ENCODE results near the gene DNER.
"Not testable (repeated sequence)": the region's sequence is repeated elsewhere in the genome, so short reads cannot be mapped to it uniquely, and the experiment has no call there.

Gene DNER

GRCh38 chr2:229511524-229511923 lies 202.8 kb downstream of the DNER start:
- TF ChIP-seq CTCF (conservative IDR thresholded peaks at IDR 0.05; ENCODE audit: low read depth), result no peak
- POLR2A ChIA-PET (ENCODE audit: low non-redundant PET), result no interaction called here
- no peak overlapping the region for H3K27ac ChIP-seq
- DNase-seq (ENCODE audit: low spot score), result no peak
- CTCF ChIA-PET, result no interaction called here

GRCh38 chr2:229506699-229507098 lies 207.7 kb downstream of the DNER start:
- CTCF ChIA-PET; POLR2A ChIA-PET (ENCODE audit: low non-redundant PET); DNase-seq (ENCODE audit: low spot score); H3K27ac ChIP-seq: not testable (repeated sequence)

- POLR2A ChIA-PET (ENCODE audit: low non-redundant PET), result no interaction called here
- no peak for DNase-seq (ENCODE audit: low spot score)
- CTCF ChIA-PET, result no interaction called here
- no peak for TF ChIP-seq CTCF (conservative IDR thresholded peaks at IDR 0.05; ENCODE audit: low read depth)
- H3K27ac ChIP-seq, result no peak overlapping the region
Observed at GRCh38 chr2:229501051-229501794, 213.1 kb downstream of the DNER start.

- TF ChIP-seq CTCF (conservative IDR thresholded peaks at IDR 0.05; ENCODE audit: low read depth), result no peak
- no peak overlapping the region for H3K27ac ChIP-seq
- DNase-seq (ENCODE audit: low spot score), result no peak
- POLR2A ChIA-PET (ENCODE audit: low non-redundant PET), result no interaction called here
- CTCF ChIA-PET, result no interaction called here
Observed at GRCh38 chr2:229492034-229492433, 222.3 kb downstream of the DNER start.

GRCh38 chr2:229490167-229490566 lies 224.2 kb downstream of the DNER start:
- TF ChIP-seq CTCF (conservative IDR thresholded peaks at IDR 0.05; ENCODE audit: low read depth), result no peak
- ChIA-PET CTCF (no interaction called here), POLR2A (ENCODE audit: low non-redundant PET) (no interaction called here)
- DNase-seq (ENCODE audit: low spot score), result no peak
- no peak overlapping the region for H3K27ac ChIP-seq

GRCh38 chr2:229489016-229489415 lies 225.3 kb downstream of the DNER start:
- POLR2A ChIA-PET (ENCODE audit: low non-redundant PET), result no interaction called here
- peak overlapping the region; percentile 76 for H3K27ac ChIP-seq
- DNase-seq (ENCODE audit: low spot score), result peak; percentile 89
- TF ChIP-seq CTCF (conservative IDR thresholded peaks at IDR 0.05; ENCODE audit: low read depth), result no peak
- CTCF ChIA-PET, result interaction anchor here (0.6 to 0.7 kb wide), 3 partner anchors 58 to 351 kb away, joined by 3 read pairs; no protein-coding TSS in a partner anchor

- DNase-seq (ENCODE audit: low spot score), result no peak
- ChIA-PET CTCF (interaction anchor here (0.6 kb wide), 1 partner anchor 350 kb away, joined by 3 read pairs; no protein-coding TSS in a partner anchor), POLR2A (ENCODE audit: low non-redundant PET) (no interaction called here)
- peak overlapping the region; percentile 76 for H3K27ac ChIP-seq
- TF ChIP-seq CTCF (conservative IDR thresholded peaks at IDR 0.05; ENCODE audit: low read depth), result no peak
Observed at GRCh38 chr2:229488232-229488631, 226.1 kb downstream of the DNER start.

Data from RWPE1 (cell line).